K562 (cell line): ENCODE results near the gene ODF2. TPM values are rescaled to one million over a fixed set of nuclear protein-coding genes. Genes with fewer than 3 reads are reported as not detected.
A peak's percentile ranks its signal among the peaks of the same experiment; 100 is the strongest.

Source experiments
- ARID4B ChIP-seq: sonication (generic); formaldehyde crosslinking; IDR thresholded peaks from 2 replicates; pipeline ENCODE4 v1.8.0; 2022; ENCODE audit warnings: mild to moderate bottlenecking, missing genetic modification reagents
- ATF7 ChIP-seq: fragments of 450-650 bp; IDR thresholded peaks from 2 replicates; pipeline ENCODE4 v1.7.1; 2014; ENCODE audit warnings: mild to moderate bottlenecking, moderate library complexity
- CREBBP ChIP-seq: IDR thresholded peaks from one replicate; pipeline ENCODE4 v1.6.1; 2012; ENCODE audit warnings: low read depth, mild to moderate bottlenecking, control low read depth, inconsistent platforms, low read length
- E2F3 ChIP-seq: fragments of 250-450 bp; sonication (Bioruptor Pico); IDR thresholded peaks from 2 replicates; pipeline ENCODE4 v1.4.0; 2020; ENCODE audit warnings: mild to moderate bottlenecking
- ELF2 ChIP-seq: fragments of 250-450 bp; sonication (Bioruptor Pico); IDR thresholded peaks from 2 replicates; pipeline ENCODE4 v1.5.0; 2021; ENCODE audit warnings: mild to moderate bottlenecking
- ELF4 ChIP-seq: fragments of 450-650 bp; formaldehyde crosslinking; IDR thresholded peaks from 2 replicates; pipeline ENCODE4 v1.4.0; 2022; ENCODE audit warnings: missing genetic modification characterization
- HCFC1 ChIP-seq: IDR thresholded peaks from 2 replicates; pipeline ENCODE4 v1.6.1; 2012; ENCODE audit warnings: low read depth, low read length, improper control_type of control experiment
- NONO ChIP-seq, 2 experiments: fragments of 200-400 bp in 1 of 2; fragments of 450-650 bp in 1 of 2; formaldehyde crosslinking in 1 of 2; IDR thresholded peaks; 2 replicates each; pipeline ENCODE4 v1.6.1; 2017; ENCODE audit warnings: low read depth in 2 of 2, mild to moderate bottlenecking in 2 of 2, moderate library complexity in 2 of 2, low read length in 1 of 2
- NR4A1 ChIP-seq, 2 experiments: fragments of 250-450 bp in 1 of 2; fragments of 450-650 bp in 1 of 2; sonication (Bioruptor Pico) in 1 of 2; IDR thresholded peaks; 2 replicates each; pipeline versions ENCODE4 v1.4.0 to v1.6.1; 2016 to 2020; ENCODE audit warnings: mild to moderate bottlenecking in 2 of 2, missing compliant biosample characterization in 1 of 2, missing genetic modification characterization in 1 of 2, moderate library complexity in 1 of 2
- PHF8 ChIP-seq: fragments of 200-600 bp; sonication (generic); IDR thresholded peaks from 2 replicates; pipeline ENCODE4 v1.6.1; 2012; ENCODE audit warnings: mixed run types, mild to moderate bottlenecking, inconsistent platforms, low read length, moderate library complexity, borderline replicate concordance
- SMAD4 ChIP-seq: fragments of 250-450 bp; sonication (Bioruptor Pico); conservative IDR thresholded peaks from 2 replicates; pipeline ENCODE4 v1.8.0; 2021; ENCODE audit warnings: inconsistent platforms, mild to moderate bottlenecking, moderate library complexity
- SUPT5H ChIP-seq: fragments of 450-650 bp; IDR thresholded peaks from 2 replicates; pipeline ENCODE4 v1.6.1; 2016
- TRIM24 ChIP-seq, 2 experiments: fragments of 450-650 bp; IDR thresholded peaks; 2 replicates each; pipeline ENCODE4 v1.6.1; 2016
- YY1 ChIP-seq, 3 experiments: IDR thresholded peaks; 2 replicates each; pipeline ENCODE4 v1.6.1; 2011; ENCODE audit warnings: low read length in 2 of 3, mild to moderate bottlenecking in 2 of 3, moderate library complexity in 2 of 3, borderline replicate concordance in 1 of 3, control low read depth in 1 of 3, low read depth in 1 of 3; ENCODE audit not compliant: insufficient read depth in 3 of 3, insufficient replicate concordance in 2 of 3, control insufficient read depth in 1 of 3, insufficient read length in 1 of 3; ENCODE audit errors: extremely low read depth in 1 of 3
- ZNF395 ChIP-seq: fragments of 200-800 bp; sonication (Bioruptor generic); IDR thresholded peaks from 2 replicates; pipeline ENCODE4 v1.6.1; 2017; ENCODE audit warnings: missing genetic modification characterization, missing compliant biosample characterization
- ZNF592 ChIP-seq: fragments of 450-650 bp; IDR thresholded peaks from 2 replicates; pipeline ENCODE4 v1.6.1; 2017; ENCODE audit warnings: antibody characterized with exemption, mild to moderate bottlenecking
- polyA plus RNA-seq, 8 experiments: library from polyadenylated mRNA; depleted of rRNA in 4 of 8; stranded (reverse) in 5 of 8; unstranded in 3 of 8; fragments of >200 nt; fragmentation: Nextera tagmentation in 2 of 8; fragmentation: Illumina TruSeq in 1 of 8; extraction: Ambion mirVana in 2 of 8; extraction: Trizol in 1 of 8; gene quantifications; 2 replicates each; pipeline versions ENCODE4 v1.2.1 to v1.2.3, GENCODE V29; 2011 to 2014; ENCODE audit warnings: inconsistent platforms in 1 of 8, missing spikeins in 1 of 8
- total RNA-seq, 7 experiments: library from RNA; depleted of rRNA in 6 of 7; stranded (reverse); fragments of >200 nt in 6 of 7; fragmentation: Illumina TruSeq in 2 of 7; extraction: Trizol in 2 of 7; gene quantifications; 2 replicates each; pipeline versions ENCODE4 v1.2.1 to v1.2.3, GENCODE V29; 2011 to 2021; ENCODE audit warnings: low replicate concordance in 1 of 7

ODF2 gene
- total and polyA plus RNA-seq, 9 of the 15 experiments (the other 6 are each of a cell fraction or from before 2014, with no cell fraction given) = 16.5 to 83.2 (median 69.7) TPM

GRCh38 chr9:128420060-128420650, 35.7 kb upstream of the ODF2 start (continued):
- TF ChIP-seq NONO (IDR thresholded peaks at IDR 0.05; ENCODE audit: low read depth in 2 of 2, low read length in 1 of 2) (0 out of 4 replicates have a peak, but pooled peaks of 1 of the 2 experiments have one; percentile 33), TRIM24 (IDR thresholded peaks at IDR 0.05) (peak in 1 of 2 experiments; percentile 37; a peak in 1 of 4 replicates), HCFC1 (peak; percentile 35; the same call in 1 of the 2 replicates), ELF2 (no peak), NR4A1 (CRISPR knock-in tag; IDR thresholded peaks at IDR 0.05) (no peak), NR4A1 (tag; IDR thresholded peaks at IDR 0.05) (no peak), ZNF592 (peak; percentile 73), YY1 (IDR thresholded peaks at IDR 0.05; ENCODE audit: borderline replicate concordance in 1 of 3, control insufficient read depth in 1 of 3, extremely low read depth in 1 of 3, insufficient read depth in 3 of 3, insufficient read length in 1 of 3, insufficient replicate concordance in 2 of 3, low read depth in 1 of 3, low read length in 2 of 3) (peak in 2 of 3 experiments; percentile 27 to 55), ELF4 (no peak), ATF7 (peak; percentile 70), E2F3 (0 out of 2 replicates have a peak, but pooled peaks have one; percentile 27), CREBBP (no peak), PHF8 (peak; percentile 59; the same call in 1 of the 2 replicates), SMAD4 (CRISPR knock-in tag) (peak; percentile 74; the same call in 1 of the 2 replicates), SUPT5H (peak; percentile 57), ZNF395 (CRISPR knock-in tag) (0 out of 2 replicates have a peak, but pooled peaks have one; percentile 7), ARID4B (CRISPR knock-in tag) (peak; percentile 73; the same call in 1 of the 2 replicates)
